ENCODE results near the gene SS18L1.

DNA sequence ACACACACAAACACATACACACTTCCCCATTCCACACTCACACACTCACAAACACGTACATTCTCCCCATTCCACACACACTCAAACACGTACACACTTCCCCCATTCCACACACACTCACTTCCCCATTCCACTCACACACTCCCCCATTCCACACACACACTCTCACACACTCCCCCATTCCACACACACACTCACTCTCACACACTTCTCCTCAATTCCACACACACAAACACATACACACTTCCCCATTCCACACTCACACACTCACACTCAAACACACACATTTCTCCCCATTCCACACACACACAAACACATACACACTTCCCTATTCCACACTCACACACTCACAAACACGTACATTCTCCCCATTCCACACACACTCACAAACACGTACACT lies 86.1 kb downstream of the SS18L1 start:
- TF ChIP-seq, protein P1, sequence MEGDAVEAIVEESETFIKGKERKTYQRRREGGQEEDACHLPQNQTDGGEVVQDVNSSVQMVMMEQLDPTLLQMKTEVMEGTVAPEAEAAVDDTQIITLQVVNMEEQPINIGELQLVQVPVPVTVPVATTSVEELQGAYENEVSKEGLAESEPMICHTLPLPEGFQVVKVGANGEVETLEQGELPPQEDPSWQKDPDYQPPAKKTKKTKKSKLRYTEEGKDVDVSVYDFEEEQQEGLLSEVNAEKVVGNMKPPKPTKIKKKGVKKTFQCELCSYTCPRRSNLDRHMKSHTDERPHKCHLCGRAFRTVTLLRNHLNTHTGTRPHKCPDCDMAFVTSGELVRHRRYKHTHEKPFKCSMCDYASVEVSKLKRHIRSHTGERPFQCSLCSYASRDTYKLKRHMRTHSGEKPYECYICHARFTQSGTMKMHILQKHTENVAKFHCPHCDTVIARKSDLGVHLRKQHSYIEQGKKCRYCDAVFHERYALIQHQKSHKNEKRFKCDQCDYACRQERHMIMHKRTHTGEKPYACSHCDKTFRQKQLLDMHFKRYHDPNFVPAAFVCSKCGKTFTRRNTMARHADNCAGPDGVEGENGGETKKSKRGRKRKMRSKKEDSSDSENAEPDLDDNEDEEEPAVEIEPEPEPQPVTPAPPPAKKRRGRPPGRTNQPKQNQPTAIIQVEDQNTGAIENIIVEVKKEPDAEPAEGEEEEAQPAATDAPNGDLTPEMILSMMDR (conservative IDR thresholded peaks at IDR 0.05; ENCODE audit: low read length), result no peak
- TF ChIP-seq EZH2phosphoT487 (IDR thresholded peaks at IDR 0.05; ENCODE audit: borderline replicate concordance), result no peak
